ENCODE results near the gene SH3RF3. TPM values are rescaled to one million over a fixed set of nuclear protein-coding genes. Genes with fewer than 3 reads are reported as not detected.

Gene SH3RF3
- total RNA-seq, 2 donors from 2014 or later, result 37.4 to 61.7 TPM

DNA sequence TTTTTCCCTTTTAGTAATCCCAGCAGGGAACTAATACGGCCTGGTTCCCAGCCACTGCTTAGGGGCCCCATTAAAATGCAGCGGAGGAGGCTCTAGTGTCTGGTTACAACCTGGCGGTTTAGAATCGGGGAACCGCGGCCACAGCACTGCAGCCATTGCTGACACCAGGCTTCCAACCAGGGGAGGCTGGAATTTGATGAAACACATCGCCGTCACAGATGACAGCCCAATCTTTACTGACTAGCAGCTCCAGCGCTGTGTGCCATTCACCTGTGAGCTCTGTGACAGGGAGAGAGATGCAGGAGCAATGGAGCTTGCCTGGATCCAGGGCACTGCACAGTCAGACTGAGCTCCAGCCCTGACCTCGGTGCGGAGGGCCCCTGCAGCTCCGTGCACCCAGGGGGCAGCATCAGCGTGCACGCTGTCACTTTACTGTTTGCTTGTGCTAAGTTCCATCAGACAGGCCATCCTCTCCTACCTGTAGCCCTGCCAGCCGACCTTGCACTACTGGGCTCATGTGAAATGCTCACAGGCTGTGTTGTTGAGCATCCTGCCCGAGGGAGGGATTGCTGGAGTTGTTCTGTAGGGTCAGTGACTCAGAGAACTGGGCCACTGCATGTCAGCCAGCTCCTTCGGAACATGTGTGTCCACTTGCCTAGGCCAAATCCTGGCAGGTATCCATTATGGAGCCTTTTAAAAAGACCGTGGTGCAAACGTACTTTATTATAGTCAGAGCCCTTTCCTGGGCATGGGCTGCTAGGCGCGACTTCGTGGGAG, 281.2 kb downstream of the SH3RF3 start:
- TF ChIP-seq CTCF (IDR thresholded peaks at IDR 0.05), result no peak
- peaks cover 3 to 14% of the 10 kb centered on the region in 2 donors for H3K4me1 ChIP-seq (ENCODE audit: control insufficient read depth in 1 of 2, low read depth in 2 of 2)
- DNase-seq (ENCODE audit: low spot score) (no peak), ATAC-seq (ENCODE audit: insufficient number of reproducible peaks, low FRiP score, low read depth) (no peak)
- no peak overlapping the region for H3K4me3 ChIP-seq
- H3K27me3 ChIP-seq (replicated peaks; ENCODE audit: insufficient read depth), result no peaks in the 10 kb centered on the region
- H3K9me3 ChIP-seq, result no peaks in the 10 kb centered on the region
- no peaks in the 10 kb centered on the region for H3K36me3 ChIP-seq
- peak overlapping the region in 1 of 2 donors; percentile 20 for H3K27ac ChIP-seq

- peaks cover 3 to 14% of the 10 kb centered on the region in 2 donors for H3K4me1 ChIP-seq (ENCODE audit: control insufficient read depth in 1 of 2, low read depth in 2 of 2)
- H3K4me3 ChIP-seq, result no peak overlapping the region
- no peaks in the 10 kb centered on the region for H3K27me3 ChIP-seq (replicated peaks; ENCODE audit: insufficient read depth)
- no peak for ATAC-seq (ENCODE audit: insufficient number of reproducible peaks, low FRiP score, low read depth)
- DNase-seq (ENCODE audit: low spot score), result no peak
- TF ChIP-seq CTCF (IDR thresholded peaks at IDR 0.05), result no peak
- no peak overlapping the region for H3K27ac ChIP-seq
- no peaks in the 10 kb centered on the region for H3K9me3 ChIP-seq
- H3K36me3 ChIP-seq, result no peaks in the 10 kb centered on the region
Measured at GRCh38 chr2:109411640-109412325, 282.8 kb downstream of the SH3RF3 start.

- H3K4me1 ChIP-seq (ENCODE audit: control insufficient read depth in 1 of 2, low read depth in 2 of 2), result peaks cover 3 to 19% of the 10 kb centered on the region in 2 donors
- DNase-seq (ENCODE audit: low spot score) (no peak), ATAC-seq (ENCODE audit: insufficient number of reproducible peaks, low FRiP score, low read depth) (no peak)
- no peak overlapping the region for H3K4me3 ChIP-seq
- no peak overlapping the region for H3K27ac ChIP-seq
- H3K36me3 ChIP-seq, result no peaks in the 10 kb centered on the region
- TF ChIP-seq CTCF (IDR thresholded peaks at IDR 0.05), result no peak
- no peaks in the 10 kb centered on the region for H3K27me3 ChIP-seq (replicated peaks; ENCODE audit: insufficient read depth)
- no peaks in the 10 kb centered on the region for H3K9me3 ChIP-seq
Measured at GRCh38 chr2:109415581-109416013, 286.6 kb downstream of the SH3RF3 start.

DNA sequence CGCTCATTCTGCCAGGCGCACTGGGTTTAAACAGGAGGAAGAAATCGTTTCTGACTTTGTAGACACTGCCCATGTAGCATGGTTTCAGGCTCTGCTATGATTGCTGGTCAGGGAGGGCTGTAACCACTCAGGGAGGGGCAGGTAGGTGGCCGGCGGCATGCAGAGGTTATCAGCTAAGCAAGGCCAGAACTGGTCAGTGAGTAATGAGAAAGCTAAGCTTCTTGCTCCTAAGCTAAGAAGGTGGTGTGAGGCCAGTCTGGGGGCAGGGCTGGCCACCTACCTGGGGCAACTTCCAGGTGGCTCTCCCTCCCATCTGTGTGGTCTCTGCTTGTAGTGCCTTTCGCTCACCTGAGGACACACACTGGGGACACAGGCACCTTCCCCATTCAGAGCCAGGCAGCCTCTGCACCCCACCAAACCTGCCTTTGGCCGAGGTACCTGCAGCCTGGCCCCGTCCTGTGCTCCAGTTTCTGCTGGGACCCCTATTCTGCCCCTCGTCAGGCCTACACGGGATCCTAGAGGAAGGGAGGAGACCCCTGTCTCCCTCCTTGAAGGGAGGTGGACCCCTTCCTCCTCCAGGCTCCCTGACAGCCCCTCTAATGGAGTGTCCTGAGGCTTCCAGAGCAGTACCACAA, 288.8 kb downstream of the SH3RF3 start:
- ATAC-seq (ENCODE audit: insufficient number of reproducible peaks, low FRiP score, low read depth) (no peak), DNase-seq (ENCODE audit: low spot score) (no peak)
- Histone ChIP-seq H3K36me3 (no peaks in the 10 kb centered on the region), H3K4me1 (ENCODE audit: control insufficient read depth in 1 of 2, low read depth in 2 of 2) (peaks cover 3 to 24% of the 10 kb centered on the region in 2 donors), H3K27ac (no peak overlapping the region), H3K4me3 (no peak overlapping the region), H3K9me3 (no peaks in the 10 kb centered on the region), H3K27me3 (replicated peaks; ENCODE audit: insufficient read depth) (no peaks in the 10 kb centered on the region)
- TF ChIP-seq CTCF (IDR thresholded peaks at IDR 0.05), result no peak

GRCh38 chr2:109418716-109419115, 289.7 kb downstream of the SH3RF3 start:
- Histone ChIP-seq H3K4me1 (ENCODE audit: control insufficient read depth in 1 of 2, low read depth in 2 of 2) (peaks cover 3 to 24% of the 10 kb centered on the region in 2 donors), H3K9me3 (no peaks in the 10 kb centered on the region), H3K36me3 (no peaks in the 10 kb centered on the region), H3K27ac (no peak overlapping the region), H3K4me3 (no peak overlapping the region), H3K27me3 (replicated peaks; ENCODE audit: insufficient read depth) (no peaks in the 10 kb centered on the region)
- DNase-seq (ENCODE audit: low spot score), result no peak
- no peak for ATAC-seq (ENCODE audit: insufficient number of reproducible peaks, low FRiP score, low read depth)
- no peak for TF ChIP-seq CTCF (IDR thresholded peaks at IDR 0.05)

All from thoracic aorta (tissue), 2 donors.